WTC11 (cell line): ENCODE results near the gene C8B. TPM values are rescaled to one million over a fixed set of nuclear protein-coding genes. Genes with fewer than 3 reads are reported as not detected.

ENCODE experiments used
- ATAC-seq: fragments of 200-7000 bp; cut with Tn5 transposase; 2 replicates; pipeline ENCODE4 v1.10.0; 2021; ENCODE audit warnings: mild to moderate bottlenecking, moderate library complexity
- CTCF ChIA-PET: fragments of 300-600 bp; sonication (Branson Sonifier 250); formaldehyde crosslinking; loops from one replicate; lab custom pipeline; 2021; ENCODE audit warnings: antibody characterized with exemption; lab: Charles Lee
- POLR2A ChIA-PET: fragments of 350-600 bp; sonication (Branson Sonifier 250); formaldehyde crosslinking; loops from one replicate; lab custom pipeline; 2021; ENCODE audit warnings: antibody characterized with exemption; lab: Charles Lee
- DNase-seq: peaks from one replicate; pipeline ENCODE4 v3.0.0; 2021; ENCODE audit warnings: low spot score
- H3K27ac Mint-ChIP-seq: 2 replicates; pipeline ENCODE4 v1.8.0; 2021; ENCODE audit warnings: mixed read lengths
- H3K27me3 Mint-ChIP-seq: 2 replicates; pipeline ENCODE4 v1.8.0; 2021; ENCODE audit warnings: low read depth, mild to moderate bottlenecking, moderate library complexity, mixed read lengths
- H3K36me3 Mint-ChIP-seq: 2 replicates; pipeline ENCODE4 v1.8.0; 2021; ENCODE audit warnings: mixed read lengths
- H3K4me1 Mint-ChIP-seq: 2 replicates; pipeline ENCODE4 v1.8.0; 2022; ENCODE audit warnings: mixed read lengths
- H3K4me3 Mint-ChIP-seq: 2 replicates; pipeline ENCODE4 v1.8.0; 2021; ENCODE audit warnings: mild to moderate bottlenecking, moderate library complexity, mixed read lengths
- H3K9me3 Mint-ChIP-seq: 2 replicates; pipeline ENCODE4 v1.8.0; 2021; ENCODE audit warnings: mixed read lengths
- CDX4 ChIP-seq: fragments of 250-450 bp; sonication (Bioruptor Pico); IDR thresholded peaks from 2 replicates; pipeline ENCODE4 v1.9.0; 2021; ENCODE audit warnings: moderate library complexity, mild to moderate bottlenecking, inconsistent platforms, borderline replicate concordance
- CTCF ChIP-seq: fragments of 200-600 bp; IDR thresholded peaks from 2 replicates; pipeline ENCODE4 v1.8.0; 2022; ENCODE audit warnings: antibody characterized with exemption
- ESRRA ChIP-seq: sonication (generic); formaldehyde crosslinking; IDR thresholded peaks from 2 replicates; pipeline ENCODE4 v1.8.1; 2022; ENCODE audit warnings: mild to moderate bottlenecking, missing genetic modification reagents, borderline replicate concordance
- FOXK1 ChIP-seq: sonication (generic); formaldehyde crosslinking; IDR thresholded peaks from 2 replicates; pipeline ENCODE4 v1.8.0; 2022; ENCODE audit warnings: mild to moderate bottlenecking, moderate library complexity, missing genetic modification reagents
- FOXP4 ChIP-seq: sonication (generic); formaldehyde crosslinking; IDR thresholded peaks from 2 replicates; pipeline ENCODE4 v1.8.0; 2022; ENCODE audit warnings: mild to moderate bottlenecking, missing genetic modification reagents
- IRF1 ChIP-seq: sonication (generic); formaldehyde crosslinking; IDR thresholded peaks from 2 replicates; pipeline ENCODE4 v1.8.0; 2023; ENCODE audit warnings: missing genetic modification reagents
- IRF2 ChIP-seq: sonication (generic); formaldehyde crosslinking; IDR thresholded peaks from 2 replicates; pipeline ENCODE4 v1.8.0; 2022; ENCODE audit warnings: low read depth, missing genetic modification reagents, borderline replicate concordance
- JAZF1 ChIP-seq: fragments of 250-450 bp; sonication (Bioruptor Pico); IDR thresholded peaks from 2 replicates; pipeline ENCODE4 v1.9.0; 2021; ENCODE audit warnings: moderate library complexity, mild to moderate bottlenecking, inconsistent platforms
- MLX ChIP-seq: sonication (generic); formaldehyde crosslinking; IDR thresholded peaks from 2 replicates; pipeline ENCODE4 v1.8.1; 2023; ENCODE audit warnings: mild to moderate bottlenecking, missing genetic modification reagents, moderate library complexity
- NR1H2 ChIP-seq: sonication (generic); formaldehyde crosslinking; IDR thresholded peaks from 2 replicates; pipeline ENCODE4 v1.9.0; 2021; ENCODE audit warnings: mild to moderate bottlenecking, moderate library complexity, missing genetic modification reagents
- SP1 ChIP-seq: sonication (generic); formaldehyde crosslinking; conservative IDR thresholded peaks from 2 replicates; pipeline ENCODE4 v1.8.1; 2022; ENCODE audit warnings: missing genetic modification reagents
- TCF7 ChIP-seq: sonication (generic); formaldehyde crosslinking; IDR thresholded peaks from 2 replicates; pipeline ENCODE4 v1.8.0; 2022; ENCODE audit warnings: mild to moderate bottlenecking, low read depth, missing genetic modification reagents, moderate library complexity
- ZNF138 ChIP-seq: sonication (generic); formaldehyde crosslinking; conservative IDR thresholded peaks from 2 replicates; pipeline ENCODE4 v1.8.1; 2022; ENCODE audit warnings: mild to moderate bottlenecking, moderate library complexity, missing genetic modification reagents
- ZNF317 ChIP-seq: sonication (generic); formaldehyde crosslinking; IDR thresholded peaks from 2 replicates; pipeline ENCODE4 v1.8.1; 2023; ENCODE audit warnings: low read depth, mild to moderate bottlenecking, moderate library complexity, missing genetic modification reagents, borderline replicate concordance
- ZNF416 ChIP-seq: fragments of 250-450 bp; sonication (Bioruptor Pico); IDR thresholded peaks from 2 replicates; pipeline ENCODE4 v1.9.0; 2021; ENCODE audit warnings: mild to moderate bottlenecking, inconsistent platforms
- ZNF425 ChIP-seq: fragments of 250-450 bp; sonication (Bioruptor Pico); conservative IDR thresholded peaks from 2 replicates; pipeline ENCODE4 v1.9.0; 2021; ENCODE audit warnings: mild to moderate bottlenecking
- ZNF512 ChIP-seq: sonication (generic); formaldehyde crosslinking; IDR thresholded peaks from 2 replicates; pipeline ENCODE4 v1.8.1; 2022; ENCODE audit warnings: missing genetic modification reagents, borderline replicate concordance
- total RNA-seq: library from RNA; stranded (reverse); gene quantifications from 3 replicates; pipeline ENCODE4 v1.2.3, GENCODE V29; 2021

The C8B gene
- total RNA-seq, 1 experiment from 2014 or later = 0.46 TPM

- H3K4me3 Mint-ChIP-seq = no peak overlapping the region
- CTCF ChIA-PET = no interaction called here
- TF ChIP-seq JAZF1 (no peak), ZNF138 (CRISPR knock-in tag) (no peak)
- no peak overlapping the region for H3K27ac Mint-ChIP-seq
- H3K4me1 Mint-ChIP-seq = no peaks in the 10 kb centered on the region
- DNase-seq (no peak), ATAC-seq (no peak)
- H3K27me3 Mint-ChIP-seq = no peaks in the 10 kb centered on the region
- H3K9me3 Mint-ChIP-seq = no peaks in the 10 kb centered on the region
- no peaks in the 10 kb centered on the region for H3K36me3 Mint-ChIP-seq
- POLR2A ChIA-PET = no interaction called here
Observed at GRCh38 chr1:56898005-56898373, 67.8 kb downstream of the C8B start.

- Mint-ChIP-seq H3K4me3 (no peak overlapping the region), H3K9me3 (no peaks in the 10 kb centered on the region), H3K36me3 (no peaks in the 10 kb centered on the region), H3K4me1 (no peaks in the 10 kb centered on the region), H3K27me3 (no peaks in the 10 kb centered on the region), H3K27ac (no peak overlapping the region)
- POLR2A ChIA-PET = no interaction called here
- CTCF ChIA-PET = no interaction called here
- no peak for TF ChIP-seq ZNF416 (CRISPR knock-in tag)
- TF ChIP-seq IRF1 (CRISPR knock-in tag) = no peak
- no peak for TF ChIP-seq FOXK1 (CRISPR knock-in tag)
- no peak for TF ChIP-seq MLX
- no peak for TF ChIP-seq IRF2 (CRISPR knock-in tag)
- no peak for TF ChIP-seq ZNF425 (CRISPR knock-in tag)
- no peak for TF ChIP-seq ZNF317
- TF ChIP-seq TCF7 = no peak
- TF ChIP-seq ZNF512 (CRISPR knock-in tag) = no peak
- no peak for ATAC-seq
- DNase-seq = no peak
Observed at GRCh38 chr1:56897150-56898004, 68.4 kb downstream of the C8B start.

GRCh38 chr1:56894014-56894413, 71.8 kb downstream of the C8B start:
- Mint-ChIP-seq H3K27me3 (no peaks in the 10 kb centered on the region), H3K9me3 (no peaks in the 10 kb centered on the region), H3K4me1 (no peaks in the 10 kb centered on the region), H3K27ac (no peak overlapping the region), H3K36me3 (no peaks in the 10 kb centered on the region), H3K4me3 (no peak overlapping the region)
- TF ChIP-seq NR1H2 (CRISPR knock-in tag) (no peak), ESRRA (CRISPR knock-in tag) (no peak), CDX4 (CRISPR knock-in tag) (no peak), CTCF (no peak), FOXP4 (CRISPR knock-in tag) (no peak), SP1 (CRISPR knock-in tag) (no peak)
- POLR2A ChIA-PET = no interaction called here
- CTCF ChIA-PET = no interaction called here
- ATAC-seq (no peak), DNase-seq (no peak)
